HG02852 (cell line): Measurements from ENCODE around the gene BMPR1B.

ENCODE experiments used
- ATAC-seq: cut with Tn5 transposase; IDR thresholded peaks from one replicate; pipeline ENCODE4 v1.9.1; 2021; ENCODE audit warnings: mild to moderate bottlenecking, moderate library complexity; ENCODE audit not compliant: unreplicated experiment

Gene BMPR1B

DNA sequence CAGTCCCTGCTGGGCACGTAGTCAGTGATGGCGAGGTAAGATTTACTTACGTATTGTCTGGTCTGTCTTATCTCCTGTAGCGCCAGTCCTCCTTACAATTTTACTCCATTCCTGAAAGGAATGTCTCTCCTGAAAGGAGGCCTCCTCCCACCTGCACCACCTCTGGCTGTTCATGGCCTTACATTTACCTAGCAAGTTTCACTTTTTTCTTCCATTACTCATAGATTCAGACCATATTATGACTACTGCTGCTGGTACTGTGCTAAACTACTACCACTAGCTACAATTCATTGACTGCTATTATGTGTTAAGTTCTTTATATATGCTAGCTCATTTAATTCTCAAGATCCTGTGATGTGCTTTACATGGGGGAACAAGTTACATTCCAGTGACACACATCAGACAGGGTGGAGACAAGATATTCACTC lies 189.9 kb downstream of the BMPR1B start:
- ATAC-seq: no peak

DNA sequence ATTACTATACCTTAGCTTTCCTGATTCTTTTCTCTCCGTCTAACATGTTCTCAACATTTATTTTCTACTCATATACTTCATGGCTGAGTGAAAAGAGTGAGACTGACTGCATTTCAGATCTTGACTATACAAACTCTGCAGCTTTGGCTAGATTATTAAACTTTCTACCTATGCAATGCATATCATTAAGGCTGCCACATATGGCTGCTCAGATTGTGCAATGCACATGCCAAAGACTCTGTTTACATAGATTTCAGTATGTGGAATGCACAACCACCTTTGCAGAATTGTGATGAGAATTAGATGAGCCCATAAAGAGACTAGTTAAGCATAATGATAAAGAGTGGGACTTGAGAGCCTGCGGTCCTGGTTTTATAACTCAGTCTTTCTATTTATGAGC lies 196.5 kb downstream of the BMPR1B start:
- no peak for ATAC-seq

DNA sequence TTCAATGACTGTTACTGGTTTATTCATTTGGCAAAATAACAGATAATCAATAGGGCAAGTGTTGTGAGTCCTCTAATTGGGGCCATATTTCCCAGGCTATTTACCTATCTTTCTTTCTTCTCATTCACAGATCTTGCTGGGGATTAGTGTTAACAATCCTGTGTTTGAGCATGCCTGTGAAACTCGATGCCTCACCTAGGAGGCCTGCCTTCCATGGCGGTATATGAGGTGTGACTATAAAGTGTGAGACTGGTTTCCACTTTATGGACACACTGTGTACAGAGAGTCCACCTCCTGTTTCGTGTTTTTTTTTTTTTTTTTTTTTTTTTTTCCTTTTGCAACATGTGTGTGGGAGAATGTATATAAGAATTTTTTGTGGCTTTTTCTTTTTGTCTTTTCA lies 199.3 kb downstream of the BMPR1B start:
- no peak for ATAC-seq

DNA sequence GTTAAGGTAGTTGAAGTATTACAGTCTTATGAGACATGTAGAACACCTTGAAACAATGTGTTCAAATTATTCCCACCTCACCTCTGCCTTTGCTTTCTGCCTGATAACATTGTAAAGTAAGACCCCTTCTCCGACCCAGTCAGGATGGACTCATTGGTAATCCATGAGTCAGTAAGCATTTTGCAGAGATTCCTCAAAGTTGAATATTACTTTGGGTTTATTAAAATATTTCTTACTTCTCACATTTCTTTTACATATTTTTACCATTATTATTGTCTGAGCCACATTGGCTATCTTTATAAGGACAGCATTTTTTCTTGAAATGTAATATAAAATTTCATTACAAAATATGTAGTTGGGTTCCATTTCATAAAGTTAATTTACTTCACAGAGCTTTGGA lies 201.6 kb downstream of the BMPR1B start:
- no peak for ATAC-seq

DNA sequence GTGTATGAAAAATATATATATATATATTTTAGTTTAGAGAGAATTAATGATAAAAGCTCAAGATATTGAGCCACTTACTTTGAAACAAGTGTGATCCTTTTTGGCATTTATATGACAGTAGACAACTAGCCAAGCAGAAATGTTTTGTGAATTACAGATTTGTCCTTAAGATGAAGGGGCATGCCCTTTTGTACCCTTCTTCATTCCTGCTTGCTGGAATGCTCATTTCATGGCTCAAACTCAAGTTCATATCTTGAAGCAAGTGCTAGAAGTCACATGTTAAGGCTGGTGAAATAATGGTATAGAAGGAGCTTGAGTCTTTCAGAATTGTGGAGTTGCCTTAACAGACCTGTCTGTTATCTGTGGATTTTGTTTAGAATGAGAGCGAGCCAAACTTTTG lies 203.0 kb downstream of the BMPR1B start:
- ATAC-seq: no peak

DNA sequence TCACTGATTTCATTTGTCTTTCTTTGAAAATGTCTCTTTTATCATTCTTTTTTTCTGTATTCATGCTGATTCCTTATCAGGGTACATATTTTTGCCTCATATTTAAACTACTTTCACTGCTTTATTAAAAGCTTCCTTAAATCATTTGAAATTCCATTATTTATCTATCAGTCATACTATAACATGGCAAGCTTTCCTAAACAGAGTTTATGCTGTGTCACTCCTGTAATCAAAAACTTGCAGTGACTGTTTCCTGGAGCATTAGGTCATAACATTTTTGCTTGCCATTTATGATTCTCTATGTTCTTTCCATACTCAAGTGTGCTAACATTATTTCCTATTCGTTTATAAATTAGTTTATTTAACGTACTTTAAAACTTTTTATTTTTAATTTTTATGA lies 203.7 kb downstream of the BMPR1B start:
- ATAC-seq: no peak

DNA sequence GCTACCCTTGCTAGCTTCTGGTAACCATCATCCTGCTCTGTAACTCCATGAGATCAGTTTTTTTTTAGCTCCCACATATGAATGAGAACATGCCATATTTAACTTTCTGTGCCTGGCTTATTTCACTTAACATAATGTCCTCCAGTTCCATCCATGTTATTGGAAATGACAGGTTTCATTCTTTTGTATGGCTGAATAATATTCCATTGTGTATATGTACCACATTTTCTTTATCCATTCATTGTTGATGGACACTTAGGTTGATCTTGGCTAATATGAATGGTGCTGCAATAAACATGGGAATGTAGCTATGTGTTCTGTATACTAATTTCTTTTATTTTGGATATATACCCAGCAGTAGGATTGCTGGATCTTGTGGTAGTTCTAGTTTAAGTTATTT lies 204.7 kb downstream of the BMPR1B start:
- ATAC-seq: no peak

DNA sequence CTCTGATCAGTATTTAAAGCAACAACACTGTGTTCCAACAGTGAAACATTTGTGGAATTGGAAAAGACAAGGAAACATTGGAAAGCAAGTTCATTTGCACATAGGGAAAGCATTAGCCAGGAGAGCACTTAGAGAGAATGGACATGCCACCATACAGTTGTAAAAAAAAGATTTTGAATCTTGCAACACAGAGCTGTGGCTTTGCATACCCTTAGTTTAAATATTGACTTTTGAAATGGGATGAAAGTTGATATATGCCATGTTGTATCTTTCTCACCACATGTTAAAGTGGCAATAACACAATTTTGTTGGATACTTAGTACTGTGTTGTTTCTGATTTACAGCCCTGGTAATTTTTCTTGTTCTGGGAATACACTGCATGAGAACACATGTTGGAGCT lies 208.1 kb downstream of the BMPR1B start:
- no peak for ATAC-seq

DNA sequence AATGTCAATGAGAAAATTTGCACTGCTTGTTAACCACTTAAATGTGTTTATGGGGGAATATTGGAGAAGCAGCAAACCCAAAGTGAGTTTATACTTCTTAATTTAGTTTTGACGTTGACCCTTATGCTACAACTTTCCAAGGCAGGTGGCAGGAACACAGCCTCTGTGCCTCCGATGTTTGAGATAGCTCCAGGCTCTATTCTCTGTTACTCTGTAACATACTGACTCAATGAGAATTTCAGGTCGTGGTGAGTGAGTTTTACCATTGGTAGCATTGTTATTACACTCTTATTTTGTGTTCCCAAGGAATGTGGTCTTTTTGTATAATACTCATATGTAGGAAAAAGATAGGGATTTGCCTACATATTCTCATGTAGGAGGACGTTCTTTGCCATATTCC lies 210.7 kb downstream of the BMPR1B start:
- ATAC-seq: no peak

DNA sequence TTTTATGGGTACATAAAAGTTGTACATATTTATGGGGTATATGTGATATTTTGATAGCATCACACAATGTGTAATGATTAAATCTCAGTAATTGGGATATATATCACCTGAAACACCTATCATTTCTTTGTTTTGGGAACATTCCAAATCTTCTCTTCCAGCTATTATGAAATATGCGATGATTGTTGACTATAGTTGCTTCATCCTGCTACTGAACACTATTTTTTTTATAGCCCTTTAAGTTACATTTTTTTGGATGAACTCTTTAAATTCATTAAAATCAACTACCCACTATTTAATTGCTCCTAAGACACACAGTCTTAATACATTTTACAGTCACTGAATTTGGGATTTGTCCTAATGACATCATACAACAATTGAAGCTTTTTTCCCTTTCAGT lies 212.9 kb downstream of the BMPR1B start:
- no peak for ATAC-seq

DNA sequence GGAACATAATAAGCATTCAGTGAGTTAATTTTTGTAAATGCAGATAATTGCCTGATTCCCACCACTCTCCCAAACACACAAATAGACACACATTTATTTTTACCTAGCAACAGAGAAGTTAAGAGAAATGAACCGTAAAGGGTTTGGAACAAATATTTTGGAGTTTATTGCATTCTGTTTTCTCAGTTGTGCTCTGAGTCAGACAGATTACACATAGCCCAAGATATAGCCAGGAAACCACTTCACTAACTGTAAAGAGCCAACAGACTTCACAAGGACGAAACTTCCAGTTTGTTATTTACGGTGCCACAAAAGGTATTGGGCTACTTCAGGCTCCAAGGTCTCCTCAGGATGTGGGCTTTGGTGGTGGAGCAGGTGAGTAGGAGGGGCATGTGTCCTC lies 217.0 kb downstream of the BMPR1B start:
- no peak for ATAC-seq

DNA sequence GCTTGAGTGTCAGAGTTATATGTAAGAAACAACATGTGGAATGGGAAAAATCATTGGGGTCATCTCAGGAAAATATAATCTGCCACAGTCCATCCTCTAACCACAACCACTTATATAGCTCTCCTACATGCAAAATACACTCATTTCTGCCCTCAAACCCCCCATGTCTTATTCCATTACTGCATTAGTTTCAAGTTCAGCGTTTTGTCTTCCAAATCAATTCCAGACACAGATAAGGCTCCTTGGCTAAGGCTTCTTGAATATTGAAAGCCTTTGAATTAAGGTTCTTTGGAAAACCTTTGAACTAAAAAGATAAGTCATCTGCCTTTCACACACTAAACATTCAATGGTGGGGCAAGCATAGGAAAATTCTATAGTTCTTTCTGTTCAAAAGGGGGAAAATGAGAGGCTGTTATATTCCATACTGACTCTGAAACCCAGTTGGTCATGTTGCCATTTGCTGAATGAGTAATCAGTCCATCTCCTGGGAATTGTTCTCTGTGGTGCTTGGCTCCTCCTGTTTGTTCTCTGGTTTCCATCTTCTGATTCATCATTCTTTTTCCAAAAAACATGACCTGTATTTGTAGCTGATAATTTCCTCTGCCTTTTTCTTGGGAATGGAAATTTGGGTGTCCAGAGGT lies 218.7 kb downstream of the BMPR1B start:
- ATAC-seq: no peak

DNA sequence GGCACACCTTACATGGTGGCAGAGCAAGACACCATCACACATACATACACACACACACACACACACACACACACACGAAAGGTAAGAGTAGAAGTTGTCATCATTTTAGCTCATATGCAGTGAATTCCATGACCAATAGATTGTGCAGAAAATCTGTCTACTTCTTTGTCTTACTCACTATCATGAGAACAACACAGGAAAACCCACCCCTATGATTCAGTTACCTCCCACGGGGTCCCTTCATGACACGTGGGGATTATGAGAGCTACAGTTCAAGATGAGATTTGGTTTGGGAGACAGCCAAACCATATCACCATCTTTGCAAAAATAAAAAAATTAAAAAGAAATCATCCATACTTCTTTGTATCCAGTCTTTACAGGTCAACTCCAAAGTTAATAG lies 221.1 kb downstream of the BMPR1B start:
- ATAC-seq: no peak

DNA sequence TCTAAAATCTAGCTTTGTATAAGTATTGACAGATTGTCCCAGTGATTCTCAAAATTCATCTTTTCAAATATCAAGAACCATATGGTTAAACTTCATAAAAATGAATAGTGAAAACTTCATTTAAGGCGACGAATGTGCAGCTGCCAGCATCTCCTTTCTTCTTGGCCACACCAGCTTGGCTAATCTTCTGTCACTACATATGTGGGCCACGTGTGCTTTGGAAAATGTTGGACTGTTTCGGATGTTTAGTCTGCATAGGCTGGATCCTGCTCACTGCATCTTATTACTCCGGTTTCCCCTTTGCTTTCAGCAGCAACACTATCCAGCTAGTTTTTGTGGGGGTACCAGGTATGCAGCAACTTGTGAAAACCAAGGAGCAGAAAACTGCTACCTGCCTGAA lies 221.9 kb downstream of the BMPR1B start:
- ATAC-seq: no peak

DNA sequence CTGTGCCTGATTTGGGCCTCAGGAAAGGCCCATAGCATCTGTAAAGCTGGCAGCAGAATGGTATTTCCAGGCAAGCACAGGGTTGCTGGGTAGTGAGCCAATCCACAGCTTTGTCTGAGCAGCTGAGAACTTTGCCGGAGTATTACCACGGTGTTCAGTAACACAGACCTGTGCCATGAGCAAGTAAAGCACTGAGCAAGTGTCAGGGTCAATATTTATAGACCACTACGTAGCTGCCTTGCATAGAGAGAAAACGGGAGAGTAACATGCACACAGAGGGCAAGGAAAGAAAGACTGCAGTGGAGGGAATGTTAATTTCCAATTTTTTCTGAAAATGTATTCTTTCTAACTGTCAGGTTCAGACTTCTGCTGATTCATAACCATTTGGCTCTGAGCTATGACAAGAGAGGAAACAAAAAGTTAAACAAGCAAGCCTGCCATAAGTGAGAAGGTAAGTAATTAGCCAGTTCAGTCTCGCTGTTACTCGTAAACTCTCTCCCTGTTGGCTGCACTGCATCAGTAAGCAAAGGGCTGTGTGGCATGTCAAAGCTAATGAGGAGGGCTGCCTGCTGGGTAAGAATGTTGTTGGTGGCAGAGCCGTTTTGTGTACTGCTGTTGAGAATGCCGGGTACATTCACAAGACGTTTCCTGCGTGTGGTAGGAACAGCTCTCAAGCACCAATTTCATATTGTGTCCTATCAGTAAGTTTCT lies 238.1 kb downstream of the BMPR1B start:
- ATAC-seq: no peak

DNA sequence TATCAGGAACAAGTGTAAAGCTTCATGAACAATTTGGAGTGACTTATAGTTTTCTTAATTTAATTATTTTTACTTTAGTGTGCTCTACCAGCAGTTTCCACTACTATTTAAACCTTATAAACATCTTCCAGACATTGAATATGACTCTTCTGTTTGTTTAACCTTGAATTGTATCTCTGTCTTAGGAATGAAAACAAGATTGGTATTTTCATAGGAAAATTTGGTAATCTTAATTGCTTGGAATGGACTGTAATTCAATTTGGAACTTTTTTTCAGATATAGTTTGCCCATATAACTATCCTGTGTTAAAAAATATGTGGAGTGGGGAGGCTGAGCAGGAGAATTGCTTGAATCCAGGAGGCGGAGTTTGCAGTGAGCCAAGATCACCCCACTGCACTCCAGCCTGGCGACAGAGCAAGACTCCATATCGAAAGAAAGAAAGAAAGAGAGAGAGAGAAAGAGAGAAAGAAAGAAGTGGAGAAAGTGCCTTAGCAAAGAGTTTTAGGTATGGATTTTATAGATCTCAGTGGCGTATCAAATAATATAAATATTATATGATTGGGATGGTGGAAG lies 242.4 kb downstream of the BMPR1B start:
- ATAC-seq: no peak

DNA sequence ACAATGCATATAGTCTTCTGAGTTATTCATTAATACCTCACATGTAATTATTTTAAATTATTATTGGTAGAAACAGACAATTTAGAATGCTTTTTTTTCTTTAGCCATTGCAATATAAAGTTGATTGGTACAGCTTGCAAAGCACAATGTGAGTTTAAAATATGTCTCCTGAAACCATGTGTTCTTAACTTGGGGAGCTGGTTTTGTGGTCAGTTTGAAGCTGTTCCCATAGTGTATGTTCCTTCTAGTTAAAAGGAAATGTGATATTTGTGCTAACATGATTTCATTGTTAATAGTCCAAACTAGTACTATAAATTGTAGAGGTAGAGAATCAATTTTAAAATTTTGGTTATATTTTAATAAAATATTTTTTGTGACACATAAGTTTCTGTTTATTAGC lies 247.2 kb downstream of the BMPR1B start:
- no peak for ATAC-seq

DNA sequence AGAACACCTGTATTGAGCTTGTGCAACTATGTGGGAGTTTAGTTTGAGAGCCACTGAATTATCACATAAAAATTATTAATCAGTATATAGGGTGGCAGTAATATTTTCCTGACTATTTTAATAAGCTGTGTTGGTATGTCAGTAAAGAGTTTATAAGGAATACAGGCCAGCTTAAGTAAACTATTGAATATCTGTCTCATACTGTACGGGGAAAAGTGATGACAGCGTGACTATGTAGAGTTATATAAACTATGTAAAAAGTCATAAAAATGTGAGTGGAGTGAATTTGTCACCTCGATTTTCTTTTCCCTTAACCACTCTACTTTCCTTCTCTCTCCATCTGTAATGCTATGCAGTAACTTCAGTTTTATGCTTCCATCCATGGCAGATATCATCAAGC lies 250.2 kb downstream of the BMPR1B start:
- no peak for ATAC-seq

DNA sequence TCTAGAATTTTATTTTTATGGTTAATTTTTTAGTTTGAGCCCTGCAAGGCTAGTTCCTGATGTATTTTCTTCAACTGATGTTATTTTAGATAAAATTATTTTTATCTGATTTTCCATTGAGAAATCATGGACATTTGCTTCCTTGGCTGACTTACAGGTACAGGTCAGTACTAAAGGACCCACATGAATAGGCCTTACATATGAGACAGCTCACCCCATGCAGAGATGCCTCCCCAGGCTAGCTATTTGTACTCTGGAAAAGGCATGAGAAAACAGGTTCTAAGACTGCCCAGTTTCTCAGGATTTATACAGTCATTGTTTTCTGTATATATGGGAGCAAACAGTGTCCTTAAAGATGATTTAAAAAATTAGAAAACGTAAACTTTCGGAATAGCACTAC lies 255.5 kb downstream of the BMPR1B start:
- ATAC-seq: no peak

DNA sequence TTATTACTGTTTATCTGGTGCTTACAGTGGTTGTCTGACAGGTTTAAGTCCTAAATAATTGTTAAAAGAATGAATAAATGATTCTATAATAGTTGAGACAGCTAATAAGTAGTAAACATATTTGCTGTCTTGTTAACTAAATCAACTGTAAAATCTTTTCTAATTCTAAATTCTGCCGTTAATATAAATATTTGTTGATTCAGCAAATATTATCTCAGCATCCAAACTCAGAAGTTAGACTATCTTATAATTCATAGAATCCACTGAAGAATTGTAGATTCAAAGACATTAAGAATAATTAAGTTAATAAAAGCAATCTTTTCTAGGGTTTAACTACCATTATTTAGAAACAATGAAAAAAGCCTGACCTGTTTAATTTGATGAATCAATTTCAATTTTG lies 256.3 kb downstream of the BMPR1B start:
- ATAC-seq: no peak

DNA sequence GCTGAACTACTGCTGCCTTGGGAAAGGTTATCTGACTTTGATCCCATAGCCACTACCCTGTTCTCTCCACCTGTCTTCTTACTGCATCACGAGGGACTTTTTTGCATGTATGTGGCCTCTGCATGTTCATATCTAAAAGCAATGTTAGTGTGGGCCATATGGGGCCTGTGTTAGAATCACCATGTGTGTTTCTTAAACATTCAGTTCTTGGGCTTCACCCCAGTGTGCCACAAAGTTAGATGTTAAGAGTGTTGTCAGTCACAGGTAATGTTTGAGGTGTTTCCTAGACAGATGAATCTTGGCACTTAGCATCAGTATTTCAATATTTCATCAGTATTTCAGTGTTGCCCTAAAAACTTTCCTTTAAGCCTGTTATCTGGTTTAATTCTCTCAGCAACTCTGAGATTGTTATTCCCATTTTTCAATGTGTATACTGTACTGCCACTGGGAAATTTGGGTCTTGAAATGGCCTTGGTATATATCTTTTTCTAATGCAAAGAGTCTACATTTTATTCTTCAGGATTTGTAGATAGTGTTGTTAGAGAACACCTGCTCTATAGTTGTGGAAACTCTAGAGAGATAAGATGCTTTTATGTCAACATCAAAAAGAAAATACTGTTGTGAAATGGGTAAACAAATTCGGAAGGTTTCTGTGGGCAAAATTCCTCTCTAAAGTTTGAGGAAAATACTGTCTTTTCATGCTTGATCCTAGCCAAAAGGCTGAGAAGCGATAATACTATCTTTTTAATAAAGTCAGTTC lies 259.7 kb downstream of the BMPR1B start:
- no peak for ATAC-seq

DNA sequence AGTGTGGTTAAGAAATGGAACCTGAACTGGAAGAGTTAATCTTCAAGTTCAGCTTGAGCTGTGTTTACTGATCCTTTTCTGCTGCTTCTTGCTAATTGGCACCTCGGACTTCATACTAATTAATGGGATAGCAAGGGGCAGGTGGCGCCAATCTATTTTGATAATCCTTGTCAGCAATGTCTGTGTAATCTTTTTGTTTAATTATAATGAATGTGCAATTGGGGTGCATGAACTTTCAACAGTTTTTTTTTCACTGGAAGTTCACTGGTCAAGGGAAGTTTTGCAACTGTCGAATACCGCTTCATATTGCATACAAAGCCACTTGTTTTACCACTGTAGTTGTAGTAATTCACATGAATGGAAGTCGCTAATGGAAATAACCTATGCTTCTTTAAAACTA lies 261.0 kb downstream of the BMPR1B start:
- no peak for ATAC-seq
